H1 (cell line): ENCODE results near the gene AKR7A3. TPM values are rescaled to one million over a fixed set of nuclear protein-coding genes. Genes with fewer than 3 reads are reported as not detected.

Experiments used
- BCL11A ChIP-seq, 2 experiments: IDR thresholded peaks; one replicate each; pipeline ENCODE4 v1.6.1; 2011; ENCODE audit warnings: low read depth in 2 of 2, low read length in 2 of 2, mild to moderate bottlenecking in 2 of 2
- CHD2 ChIP-seq: IDR thresholded peaks from 2 replicates; pipeline ENCODE4 v1.6.1; 2012; ENCODE audit warnings: low read length, improper control_type of control experiment
- EZH2 ChIP-seq: fragments of 200-600 bp; sonication (generic); IDR thresholded peaks from 2 replicates; pipeline ENCODE4 v1.7.1; 2012; ENCODE audit warnings: low read depth, mild to moderate bottlenecking, moderate library complexity, low read length, inconsistent platforms; ENCODE audit not compliant: severe bottlenecking
- JUND ChIP-seq: IDR thresholded peaks from 2 replicates; pipeline ENCODE4 v1.6.1; 2011; ENCODE audit warnings: mild to moderate bottlenecking, improper control_type of control experiment, low read length
- KDM4A ChIP-seq: IDR thresholded peaks from one replicate; pipeline ENCODE4 v1.7.1; 2012; ENCODE audit warnings: low read depth, mild to moderate bottlenecking, moderate library complexity, low read length, inconsistent platforms; ENCODE audit not compliant: severe bottlenecking
- PHF8 ChIP-seq: fragments of 200-600 bp; sonication (generic); conservative IDR thresholded peaks from 2 replicates; pipeline ENCODE4 v1.7.1; 2012; ENCODE audit warnings: low read depth, mild to moderate bottlenecking, inconsistent platforms, low read length, moderate library complexity
- POU5F1 ChIP-seq: IDR thresholded peaks from 2 replicates; pipeline ENCODE4 v1.6.1; 2011; ENCODE audit warnings: low read depth, mild to moderate bottlenecking, low read length, moderate library complexity
- TAF7 ChIP-seq: optimal IDR thresholded peaks from 2 replicates; pipeline ENCODE3; 2011; ENCODE audit warnings: low read depth, mild to moderate bottlenecking, inconsistent platforms, low read length, moderate library complexity, borderline replicate concordance
- polyA plus RNA-seq, 7 experiments: library from polyadenylated mRNA; depleted of rRNA in 3 of 7; stranded (reverse) in 5 of 7; unstranded in 2 of 7; fragments of >200 nt in 5 of 7; fragments of 200-250 nt in 2 of 7; gene quantifications; 1 replicate in 5 of 7; 2 replicates in 1 of 7; 4 replicates in 1 of 7; pipeline versions ENCODE4 v1.2.1 to v1.2.3, GENCODE V29; 2011 to 2013; ENCODE audit warnings: missing spikeins in 2 of 7, mixed read lengths in 2 of 7
- total RNA-seq: library from RNA; stranded (reverse); fragmentation: NEBNext Ultra II Directional; extraction: Animal tissue kit (Norgen Biotek cat#: 25700); gene quantifications from 2 replicates; pipeline ENCODE4 v1.2.1, GENCODE V29; 2021

The AKR7A3 gene
- total and polyA plus RNA-seq, 2 of the 8 experiments (the other 6 are each of a cell fraction or from before 2014, with no cell fraction given) = 0.62 to 0.65 TPM

- TF ChIP-seq EZH2 (no peak), PHF8 (no peak), POU5F1 (no peak), JUND (no peak), CHD2 (no peak), BCL11A (IDR thresholded peaks at IDR 0.05; ENCODE audit: low read depth in 2 of 2, low read length in 2 of 2) (no peak), TAF7 (no peak), KDM4A (no peak)
Observed at GRCh38 chr1:19337289-19337688, 48.7 kb upstream of the AKR7A3 start (continued).
